OCI-LY1 (cell line): ENCODE data around the gene ANKRD30B.
"Not testable (repeated sequence)": the region's sequence is repeated elsewhere in the genome, so short reads cannot be mapped to it uniquely, and the experiment has no call there.

Experiments
- CTCF ChIP-seq: fragments of 200-600 bp; sonication (generic), shearing (Covaris generic); IDR thresholded peaks from 2 replicates; pipeline ENCODE4 v1.5.1; 2017; ENCODE audit warnings: mild to moderate bottlenecking, antibody characterized with exemption, low read length, moderate library complexity, mixed read lengths
- EZH2 ChIP-seq: fragments of 200-600 bp; sonication (generic), shearing (Covaris generic); IDR thresholded peaks from 2 replicates; pipeline ENCODE4 v1.8.0; 2017; ENCODE audit warnings: borderline replicate concordance, mixed run types, mild to moderate bottlenecking, antibody characterized with exemption, low read length, moderate library complexity, mixed read lengths

DNA sequence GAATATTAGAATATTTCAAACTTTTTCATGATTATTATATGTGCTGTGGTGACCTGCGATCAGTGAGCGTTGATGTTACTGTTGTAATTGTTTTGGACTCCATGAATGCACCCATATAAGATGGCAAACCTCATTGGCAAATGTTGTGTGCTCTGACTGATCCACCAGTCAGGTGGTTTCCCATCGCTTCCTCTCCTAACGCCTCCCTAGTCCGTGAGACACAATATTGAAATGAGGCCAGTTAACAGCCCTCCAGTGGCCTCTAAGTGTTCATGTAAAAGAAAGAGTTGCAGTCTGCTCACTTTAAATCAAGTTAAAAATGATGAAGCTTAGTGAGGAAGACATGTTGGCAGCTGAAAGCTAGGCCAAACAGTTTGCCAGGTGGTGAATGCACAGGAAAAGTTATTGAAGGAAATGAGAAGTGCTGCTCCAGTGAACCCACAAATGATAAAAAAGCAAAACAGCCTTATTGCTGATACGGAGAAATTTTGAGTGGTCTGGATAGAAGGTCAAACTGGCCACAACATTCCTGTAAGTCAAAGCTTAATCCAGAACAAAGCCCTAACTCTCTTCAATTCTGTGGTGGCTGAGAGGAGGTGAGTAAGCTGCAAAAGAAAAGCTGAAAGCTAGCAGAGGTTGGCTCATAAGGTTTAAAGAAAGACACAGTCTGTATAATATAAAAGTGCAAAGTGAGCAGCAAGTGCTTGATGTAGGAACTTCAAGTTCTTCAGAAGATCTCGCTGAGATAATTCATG lies 46.5 kb upstream of the ANKRD30B start:
- not testable (repeated sequence) for TF ChIP-seq EZH2, CTCF
